Activated T-cell treated with anti-CD3 and anti-CD28 coated beads, Interleukin-2, amount 50 U/mL, for 24 hours (primary cell): ENCODE data around the gene FKBP6.
A peak's percentile ranks its signal among the peaks of the same experiment; 100 is the strongest.
"Not testable (repeated sequence)": the region's sequence is repeated elsewhere in the genome, so short reads cannot be mapped to it uniquely, and the experiment has no call there.

Experiments
- DNase-seq: peaks from one replicate; pipeline ENCODE4 v3.0.0-alpha.2; 2020
- H3K27ac Mint-ChIP-seq: 2 replicates; pipeline ENCODE4 v1.8.0; 2020; ENCODE audit warnings: mild to moderate bottlenecking, mixed read lengths
- H3K27me3 Mint-ChIP-seq: 2 replicates; pipeline ENCODE4 v1.8.0; 2020; ENCODE audit warnings: mixed read lengths
- H3K36me3 Mint-ChIP-seq: 2 replicates; pipeline ENCODE4 v1.8.0; 2020; ENCODE audit warnings: low read depth, mixed read lengths
- H3K4me1 Mint-ChIP-seq: 2 replicates; pipeline ENCODE4 v1.8.0; 2020; ENCODE audit warnings: low read depth, mixed read lengths
- H3K4me3 Mint-ChIP-seq: 2 replicates; pipeline ENCODE4 v1.8.0; 2020; ENCODE audit warnings: mild to moderate bottlenecking, moderate library complexity, mixed read lengths
- H3K9me3 Mint-ChIP-seq: 2 replicates; pipeline ENCODE4 v1.8.0; 2020; ENCODE audit warnings: mixed read lengths

Gene FKBP6

GRCh38 chr7:73327922-73328321 lies at the start of gene FKBP6, which contains the start of gene TRIM50:
Gene FKBP6 (plus strand): TSS chr7:73328161. CDS start chr7:73328429, 268 bp downstream.
Gene TRIM50 (minus strand): TSS chr7:73328082. CDS start chr7:73324787, 3,295 bp downstream.
- H3K27me3 Mint-ChIP-seq, H3K36me3 Mint-ChIP-seq, DNase-seq, H3K4me3 Mint-ChIP-seq, H3K9me3 Mint-ChIP-seq, H3K27ac Mint-ChIP-seq: not testable (repeated sequence)
- H3K4me1 Mint-ChIP-seq: peaks cover 11% of the 10 kb centered on the region

GRCh38 chr7:73297235-73297634 lies 30.7 kb upstream of the FKBP6 start:
- DNase-seq, H3K4me3 Mint-ChIP-seq, H3K27ac Mint-ChIP-seq, H3K4me1 Mint-ChIP-seq, H3K27me3 Mint-ChIP-seq, H3K36me3 Mint-ChIP-seq, H3K9me3 Mint-ChIP-seq: not testable (repeated sequence)

GRCh38 chr7:73297706-73298105 lies 30.3 kb upstream of the FKBP6 start:
- H3K9me3 Mint-ChIP-seq, H3K27ac Mint-ChIP-seq, H3K4me3 Mint-ChIP-seq: not testable (repeated sequence)

GRCh38 chr7:73299812-73300211 lies 28.1 kb upstream of the FKBP6 start:
- not testable (repeated sequence) for H3K27ac Mint-ChIP-seq, H3K9me3 Mint-ChIP-seq, DNase-seq, H3K4me1 Mint-ChIP-seq, H3K4me3 Mint-ChIP-seq, H3K27me3 Mint-ChIP-seq
- H3K36me3 Mint-ChIP-seq: peaks cover 22% of the 10 kb centered on the region

More at GRCh38 chr7:73297706-73298105, 30.3 kb upstream of the FKBP6 start:
- not testable (repeated sequence) for H3K4me1 Mint-ChIP-seq, DNase-seq, H3K36me3 Mint-ChIP-seq, H3K27me3 Mint-ChIP-seq

GRCh38 chr7:73301108-73301507 lies 26.9 kb upstream of the FKBP6 start:
- H3K27me3 Mint-ChIP-seq, DNase-seq, H3K4me1 Mint-ChIP-seq, H3K4me3 Mint-ChIP-seq, H3K27ac Mint-ChIP-seq, H3K9me3 Mint-ChIP-seq: not testable (repeated sequence)
- peaks cover 33% of the 10 kb centered on the region for H3K36me3 Mint-ChIP-seq

GRCh38 chr7:73302846-73303245 lies 25.1 kb upstream of the FKBP6 start:
- not testable (repeated sequence) for DNase-seq, H3K9me3 Mint-ChIP-seq, H3K27ac Mint-ChIP-seq, H3K4me3 Mint-ChIP-seq, H3K27me3 Mint-ChIP-seq
- H3K36me3 Mint-ChIP-seq: peaks cover 50% of the 10 kb centered on the region
- H3K4me1 Mint-ChIP-seq: peaks cover 19% of the 10 kb centered on the region

- no peak for DNase-seq
- H3K36me3 Mint-ChIP-seq: peaks cover 56% of the 10 kb centered on the region
- no peak overlapping the region for H3K27ac Mint-ChIP-seq
- no peaks in the 10 kb centered on the region for H3K27me3 Mint-ChIP-seq
- no peak overlapping the region for H3K4me3 Mint-ChIP-seq
- peaks cover 24% of the 10 kb centered on the region for H3K4me1 Mint-ChIP-seq
- H3K9me3 Mint-ChIP-seq: no peaks in the 10 kb centered on the region
These were observed 24.4 kb upstream of the FKBP6 start for GRCh38 chr7:73303546-73303945.

GRCh38 chr7:73304071-73304470 lies 23.9 kb upstream of the FKBP6 start:
- no peaks in the 10 kb centered on the region for H3K9me3 Mint-ChIP-seq
- peaks cover 28% of the 10 kb centered on the region for H3K4me1 Mint-ChIP-seq
- H3K27ac Mint-ChIP-seq: peak overlapping the region; percentile 26
- H3K4me3 Mint-ChIP-seq: no peak overlapping the region
- H3K27me3 Mint-ChIP-seq: no peaks in the 10 kb centered on the region
- peaks cover 59% of the 10 kb centered on the region for H3K36me3 Mint-ChIP-seq
- no peak for DNase-seq

- H3K9me3 Mint-ChIP-seq, H3K27me3 Mint-ChIP-seq, DNase-seq, H3K4me3 Mint-ChIP-seq, H3K27ac Mint-ChIP-seq: not testable (repeated sequence)
- Mint-ChIP-seq H3K4me1 (peaks cover 33% of the 10 kb centered on the region), H3K36me3 (peaks cover 59% of the 10 kb centered on the region)
These were observed 23.2 kb upstream of the FKBP6 start for GRCh38 chr7:73304612-73305387.

GRCh38 chr7:73307436-73307835 lies 20.5 kb upstream of the FKBP6 start:
- Mint-ChIP-seq H3K4me3 (peak overlapping the region; percentile 98), H3K9me3 (peaks cover 2% of the 10 kb centered on the region), H3K27me3 (no peaks in the 10 kb centered on the region), H3K36me3 (peaks cover 56% of the 10 kb centered on the region), H3K4me1 (peaks cover 33% of the 10 kb centered on the region), H3K27ac (peak overlapping the region; percentile 98)
- DNase-seq: no peak

GRCh38 chr7:73308074-73308664 lies 19.8 kb upstream of the FKBP6 start:
- Mint-ChIP-seq H3K4me3 (peak overlapping the region; percentile 98), H3K36me3 (peaks cover 51% of the 10 kb centered on the region), H3K9me3 (peaks cover 2% of the 10 kb centered on the region), H3K27me3 (no peaks in the 10 kb centered on the region), H3K4me1 (peaks cover 33% of the 10 kb centered on the region), H3K27ac (peak overlapping the region; percentile 98)
- DNase-seq: no peak

GRCh38 chr7:73308665-73309214 lies 19.2 kb upstream of the FKBP6 start, which contains the start of gene NSUN5:
Gene NSUN5 (minus strand): TSS chr7:73308826. CDS start chr7:73308790, 36 bp downstream.
- H3K36me3 Mint-ChIP-seq: peaks cover 47% of the 10 kb centered on the region
- H3K27ac Mint-ChIP-seq: peak within 1 kb of the TSS; percentile 98
- peaks cover 33% of the 10 kb centered on the region for H3K4me1 Mint-ChIP-seq
- H3K9me3 Mint-ChIP-seq: peaks cover 2% of the 10 kb centered on the region
- peak within 1 kb of the TSS; percentile 98 for H3K4me3 Mint-ChIP-seq
- peak; percentile 93 for DNase-seq
- H3K27me3 Mint-ChIP-seq: no peaks in the 10 kb centered on the region

GRCh38 chr7:73311421-73311820 lies 16.5 kb upstream of the FKBP6 start:
- H3K27me3 Mint-ChIP-seq, DNase-seq, H3K4me3 Mint-ChIP-seq, H3K9me3 Mint-ChIP-seq, H3K27ac Mint-ChIP-seq: not testable (repeated sequence)
- H3K4me1 Mint-ChIP-seq: peaks cover 26% of the 10 kb centered on the region
- H3K36me3 Mint-ChIP-seq: peaks cover 23% of the 10 kb centered on the region

GRCh38 chr7:73312831-73313520 lies 15.0 kb upstream of the FKBP6 start:
- Mint-ChIP-seq H3K4me1 (peaks cover 12% of the 10 kb centered on the region), H3K4me3 (no peak overlapping the region), H3K36me3 (peaks cover 8% of the 10 kb centered on the region), H3K27me3 (no peaks in the 10 kb centered on the region), H3K9me3 (peaks cover 2% of the 10 kb centered on the region), H3K27ac (no peak overlapping the region)
- DNase-seq: no peak
